HepG2 (cell line): ENCODE measurements around the gene RCC1. TPM values are rescaled to one million over a fixed set of nuclear protein-coding genes. Genes with fewer than 3 reads are reported as not detected.

Source experiments
- CENPT ChIP-seq: sonication (generic); formaldehyde crosslinking; IDR thresholded peaks from 2 replicates; pipeline ENCODE4 v1.8.0; 2022; ENCODE audit warnings: low read depth, mild to moderate bottlenecking, moderate library complexity, missing genetic modification reagents
- GABPB1 ChIP-seq: IDR thresholded peaks from 2 replicates; pipeline ENCODE4 v1.6.1; 2016; ENCODE audit warnings: mild to moderate bottlenecking, missing genetic modification reagents, moderate library complexity, missing compliant biosample characterization
- GLI4 ChIP-seq: sonication (generic); formaldehyde crosslinking; IDR thresholded peaks from 2 replicates; pipeline ENCODE4 v1.5.1; 2020; ENCODE audit warnings: missing genetic modification reagents, mild to moderate bottlenecking, moderate library complexity, borderline replicate concordance
- HMG20A ChIP-seq: IDR thresholded peaks from 2 replicates; pipeline ENCODE4 v1.6.1; 2016; ENCODE audit warnings: borderline replicate concordance
- ISX ChIP-seq: sonication (generic); formaldehyde crosslinking; conservative IDR thresholded peaks from 2 replicates; pipeline ENCODE4 v1.5.0; 2020; ENCODE audit warnings: missing genetic modification reagents
- KDM2A ChIP-seq: sonication (generic); formaldehyde crosslinking; IDR thresholded peaks from 2 replicates; pipeline ENCODE4 v1.4.0; 2020; ENCODE audit warnings: low read depth, missing genetic modification reagents, borderline replicate concordance
- MIXL1 ChIP-seq: IDR thresholded peaks from 2 replicates; pipeline ENCODE4 v1.6.1; 2016
- MYNN ChIP-seq: sonication (generic); formaldehyde crosslinking; IDR thresholded peaks from 2 replicates; pipeline ENCODE4 v1.4.0; 2020; ENCODE audit warnings: mild to moderate bottlenecking, low read depth, missing genetic modification reagents
- NCOA5 ChIP-seq: sonication (generic); formaldehyde crosslinking; IDR thresholded peaks from 2 replicates; pipeline ENCODE4 v1.4.0; 2020; ENCODE audit warnings: missing genetic modification reagents
- NR2F1 ChIP-seq, 2 experiments: fragments of 450-650 bp in 1 of 2; formaldehyde crosslinking in 1 of 2; IDR thresholded peaks; 2 replicates each; pipeline versions ENCODE4 v1.5.0 to v1.6.1; 2016 to 2020; ENCODE audit warnings: mild to moderate bottlenecking in 1 of 2, missing compliant biosample characterization in 1 of 2, missing genetic modification reagents in 1 of 2, moderate library complexity in 1 of 2
- PAWR ChIP-seq: sonication (generic); formaldehyde crosslinking; IDR thresholded peaks from 2 replicates; pipeline ENCODE4 v1.4.0; 2020; ENCODE audit warnings: missing genetic modification reagents, mild to moderate bottlenecking, borderline replicate concordance
- PHF8 ChIP-seq: sonication (generic); formaldehyde crosslinking; IDR thresholded peaks from 2 replicates; pipeline ENCODE4 v1.5.0; 2020; ENCODE audit warnings: missing genetic modification reagents
- POLR2A ChIP-seq, 2 experiments: IDR thresholded peaks; 2 replicates each; pipeline ENCODE4 v1.6.1; 2011; ENCODE audit warnings: low read depth in 2 of 2, low read length in 2 of 2, mild to moderate bottlenecking in 1 of 2, moderate library complexity in 1 of 2; ENCODE audit not compliant: insufficient read depth in 1 of 2
- RBM22 ChIP-seq: fragments of 200-400 bp; formaldehyde crosslinking; optimal IDR thresholded peaks from 2 replicates; pipeline ENCODE3; 2017; ENCODE audit warnings: mild to moderate bottlenecking, low read length, moderate library complexity
- RFXANK ChIP-seq: IDR thresholded peaks from 2 replicates; pipeline ENCODE4 v1.6.1; 2016
- SRF ChIP-seq: IDR thresholded peaks from 2 replicates; pipeline ENCODE4 v1.6.1; 2011; ENCODE audit warnings: mild to moderate bottlenecking, low read depth, low read length, moderate library complexity
- SSRP1 ChIP-seq: IDR thresholded peaks from 2 replicates; pipeline ENCODE4 v1.6.1; 2016; ENCODE audit warnings: control low read depth
- THAP11 ChIP-seq: IDR thresholded peaks from 2 replicates; pipeline ENCODE4 v1.6.1; 2016; ENCODE audit warnings: missing biosample characterization, missing genetic modification reagents
- UBTF ChIP-seq: sonication (generic); formaldehyde crosslinking; IDR thresholded peaks from 2 replicates; pipeline ENCODE4 v1.4.0; 2020; ENCODE audit warnings: mild to moderate bottlenecking, missing genetic modification reagents
- YEATS2 ChIP-seq: sonication (generic); formaldehyde crosslinking; IDR thresholded peaks from 2 replicates; pipeline ENCODE4 v1.4.0; 2020; ENCODE audit warnings: missing genetic modification reagents, borderline replicate concordance
- YY1 ChIP-seq: IDR thresholded peaks from 2 replicates; pipeline ENCODE4 v1.6.1; 2011; ENCODE audit warnings: low read length, low read depth, moderate library complexity, mild to moderate bottlenecking; ENCODE audit not compliant: insufficient read depth, insufficient replicate concordance
- ZEB1 ChIP-seq: IDR thresholded peaks from 2 replicates; pipeline ENCODE4 v1.6.1; 2012; ENCODE audit warnings: mild to moderate bottlenecking, low read depth, inconsistent platforms; ENCODE audit not compliant: insufficient replicate concordance
- ZNF282 ChIP-seq: fragments of 450-650 bp; IDR thresholded peaks from 2 replicates; pipeline ENCODE4 v1.6.1; 2018; ENCODE audit not compliant: partially characterized antibody
- ZNF761 ChIP-seq: sonication (generic); formaldehyde crosslinking; conservative IDR thresholded peaks from 2 replicates; pipeline ENCODE4 v1.4.0; 2020; ENCODE audit warnings: mild to moderate bottlenecking, missing genetic modification reagents
- ZNF878 ChIP-seq: sonication (generic); formaldehyde crosslinking; IDR thresholded peaks from 2 replicates; pipeline ENCODE4 v1.8.1; 2023; ENCODE audit warnings: mild to moderate bottlenecking, missing genetic modification reagents, moderate library complexity
- polyA plus RNA-seq, 8 experiments: library from polyadenylated mRNA; depleted of rRNA in 3 of 8; stranded (reverse) in 7 of 8; unstranded in 1 of 8; fragments of >200 nt; fragmentation: Illumina TruSeq in 4 of 8; extraction: Trizol in 4 of 8; gene quantifications; 2 replicates each; pipeline versions ENCODE4 v1.2.1 to v1.2.3, GENCODE V29; 2011 to 2016; ENCODE audit warnings: low read depth in 4 of 8, missing spikeins in 1 of 8, mixed read lengths in 1 of 8; ENCODE audit not compliant: insufficient read depth in 1 of 8
- total RNA-seq, 5 experiments: library from RNA; depleted of rRNA; stranded (reverse); fragments of >200 nt; fragmentation: Illumina TruSeq; extraction: Trizol; gene quantifications; 2 replicates each; pipeline ENCODE4 v1.2.3, GENCODE V29; 2016; ENCODE audit warnings: low read depth in 1 of 5
- TF ChIP-seq, protein P1 (sequence below): sonication (generic); formaldehyde crosslinking; conservative IDR thresholded peaks from 2 replicates; pipeline ENCODE4 v1.5.0; 2020; ENCODE audit warnings: missing genetic modification reagents
- TF ChIP-seq, protein P2 (sequence below): sonication (generic); formaldehyde crosslinking; conservative IDR thresholded peaks from 2 replicates; pipeline ENCODE4 v1.8.0; 2022; ENCODE audit warnings: mild to moderate bottlenecking, moderate library complexity, missing genetic modification reagents

RCC1 gene
- total and polyA plus RNA-seq, 2 of the 13 experiments (the other 11 are each of a cell fraction or from before 2014, with no cell fraction given) = 47.2 to 80.8 TPM

DNA sequence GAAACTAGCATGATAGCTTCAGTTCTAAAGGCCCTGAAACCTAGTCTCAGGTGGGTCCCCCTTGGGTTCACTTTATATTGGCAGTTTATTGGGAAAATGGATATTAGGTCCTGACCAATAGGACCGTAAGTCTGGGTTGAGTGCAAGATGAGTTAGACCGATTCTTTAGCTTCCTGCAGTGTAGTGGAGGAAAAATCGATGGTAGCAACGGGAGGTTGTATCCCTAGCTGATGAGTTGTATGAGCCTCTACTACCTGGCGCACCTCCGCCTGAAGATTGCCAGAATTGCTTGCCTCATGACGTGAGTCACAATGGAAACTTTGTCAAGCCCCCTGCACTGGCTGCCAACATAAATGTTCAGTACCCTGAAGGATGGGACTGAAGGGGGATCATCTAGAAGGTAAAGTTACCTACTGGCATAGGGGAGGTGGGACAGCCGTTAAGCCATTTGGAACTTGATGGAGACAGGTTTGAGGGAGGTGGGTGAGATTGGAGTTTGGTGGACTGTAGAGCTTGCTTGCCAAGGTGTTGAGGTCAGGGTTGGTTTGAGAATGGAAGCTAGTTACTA lies 3.9 kb downstream of the RCC1 start (continued):
- TF ChIP-seq HMG20A (CRISPR knock-in tag) (no peak), PAWR (CRISPR knock-in tag) (no peak), YEATS2 (CRISPR knock-in tag) (no peak), YY1 (peak; percentile 6), POLR2A (IDR thresholded peaks at IDR 0.05; ENCODE audit: insufficient read depth in 1 of 2, low read depth in 2 of 2, low read length in 2 of 2) (peak; percentile 54 to 86; a peak in 1 of 4 replicates), UBTF (peak; percentile 18), ZNF282 (no peak), MYNN (peak; percentile 45; the same call in 1 of the 2 replicates), RFXANK (no peak), NCOA5 (CRISPR knock-in tag) (0 out of 2 replicates have a peak, but pooled peaks have one; percentile 34), NR2F1 (CRISPR knock-in tag; IDR thresholded peaks at IDR 0.05) (0 out of 4 replicates have a peak, but pooled peaks of 1 of the 2 experiments have one; percentile 10), GABPB1 (0 out of 2 replicates have a peak, but pooled peaks have one; percentile 12), RBM22 (peak; percentile 100), CENPT (CRISPR knock-in tag) (no peak), KDM2A (0 out of 2 replicates have a peak, but pooled peaks have one; percentile 23), SRF (no peak), SSRP1 (peak; percentile 100), ISX (0 out of 2 replicates have a peak, but pooled peaks have one; percentile 25), PHF8 (CRISPR knock-in tag) (peak; percentile 39), GLI4 (no peak), ZEB1 (peak; percentile 48), THAP11 (peak; percentile 22), ZNF878 (CRISPR knock-in tag) (peak; percentile 63; the same call in 1 of the 2 replicates), ZNF761 (CRISPR knock-in tag) (0 out of 2 replicates have a peak, but pooled peaks have one; percentile 17), MIXL1 (CRISPR knock-in tag) (0 out of 2 replicates have a peak, but pooled peaks have one; percentile 12)
- TF ChIP-seq, protein P1, sequence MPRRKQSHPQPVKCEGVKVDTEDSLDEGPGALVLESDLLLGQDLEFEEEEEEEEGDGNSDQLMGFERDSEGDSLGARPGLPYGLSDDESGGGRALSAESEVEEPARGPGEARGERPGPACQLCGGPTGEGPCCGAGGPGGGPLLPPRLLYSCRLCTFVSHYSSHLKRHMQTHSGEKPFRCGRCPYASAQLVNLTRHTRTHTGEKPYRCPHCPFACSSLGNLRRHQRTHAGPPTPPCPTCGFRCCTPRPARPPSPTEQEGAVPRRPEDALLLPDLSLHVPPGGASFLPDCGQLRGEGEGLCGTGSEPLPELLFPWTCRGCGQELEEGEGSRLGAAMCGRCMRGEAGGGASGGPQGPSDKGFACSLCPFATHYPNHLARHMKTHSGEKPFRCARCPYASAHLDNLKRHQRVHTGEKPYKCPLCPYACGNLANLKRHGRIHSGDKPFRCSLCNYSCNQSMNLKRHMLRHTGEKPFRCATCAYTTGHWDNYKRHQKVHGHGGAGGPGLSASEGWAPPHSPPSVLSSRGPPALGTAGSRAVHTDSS (CRISPR knock-in tag) = no peak
- TF ChIP-seq, protein P2, sequence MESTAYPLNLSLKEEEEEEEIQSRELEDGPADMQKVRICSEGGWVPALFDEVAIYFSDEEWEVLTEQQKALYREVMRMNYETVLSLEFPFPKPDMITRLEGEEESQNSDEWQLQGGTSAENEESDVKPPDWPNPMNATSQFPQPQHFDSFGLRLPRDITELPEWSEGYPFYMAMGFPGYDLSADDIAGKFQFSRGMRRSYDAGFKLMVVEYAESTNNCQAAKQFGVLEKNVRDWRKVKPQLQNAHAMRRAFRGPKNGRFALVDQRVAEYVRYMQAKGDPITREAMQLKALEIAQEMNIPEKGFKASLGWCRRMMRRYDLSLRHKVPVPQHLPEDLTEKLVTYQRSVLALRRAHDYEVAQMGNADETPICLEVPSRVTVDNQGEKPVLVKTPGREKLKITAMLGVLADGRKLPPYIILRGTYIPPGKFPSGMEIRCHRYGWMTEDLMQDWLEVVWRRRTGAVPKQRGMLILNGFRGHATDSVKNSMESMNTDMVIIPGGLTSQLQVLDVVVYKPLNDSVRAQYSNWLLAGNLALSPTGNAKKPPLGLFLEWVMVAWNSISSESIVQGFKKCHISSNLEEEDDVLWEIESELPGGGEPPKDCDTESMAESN (CRISPR knock-in tag) = peak; percentile 36; the same call in 1 of the 2 replicates
